ENCODE data around the gene IFT81. TPM values are rescaled to one million over a fixed set of nuclear protein-coding genes. Genes with fewer than 3 reads are reported as not detected.

The IFT81 gene
- total and polyA plus RNA-seq, 8 donors = 2.0 to 50.2 (median 6.9) TPM

GRCh38 chr12:110193196-110193595 lies 69.0 kb downstream of the IFT81 start:
- Histone ChIP-seq H3K36me3 (peaks cover 0 to 60% (median 30%) of the 10 kb centered on the region in 4 donors), H3K9me3 (no peaks in the 10 kb centered on the region), H3K27me3 (no peaks in the 10 kb centered on the region), H3K4me1 (no peaks in the 10 kb centered on the region), H3K27ac (no peak overlapping the region), H3K4me3 (no peak overlapping the region)
- no peak for DNase-seq
- 56 to 83% (median 73%) methylated on average over 1 of the region's 1 CpG for WGBS, 5 donors
- TF ChIP-seq POLR2A (IDR thresholded peaks at IDR 0.05) (no peak), POLR2AphosphoS5 (IDR thresholded peaks at IDR 0.05) (no peak), EP300 (IDR thresholded peaks at IDR 0.05) (no peak), CTCF (IDR thresholded peaks at IDR 0.05) (no peak)
- intact Hi-C loops (cut with DNase I; ENCODE audit: low total_unique reads) = no loop called here

GRCh38 chr12:110197003-110197402 lies 72.8 kb downstream of the IFT81 start:
- Histone ChIP-seq H3K4me3 (no peak overlapping the region), H3K27ac (no peak overlapping the region), H3K27me3 (no peaks in the 10 kb centered on the region), H3K4me1 (peaks cover 0 to 5% (median 0%) of the 10 kb centered on the region in 4 donors), H3K9me3 (no peaks in the 10 kb centered on the region), H3K36me3 (peaks cover 0 to 65% (median 23%) of the 10 kb centered on the region in 4 donors)
- DNase-seq = no peak
- intact Hi-C loops (cut with DNase I; ENCODE audit: low total_unique reads) = no loop called here
- WGBS, 5 donors = 84 to 91% (median 89%) methylated on average over 2 of the region's 2 CpGs
- TF ChIP-seq CTCF (IDR thresholded peaks at IDR 0.05) (no peak), POLR2AphosphoS5 (IDR thresholded peaks at IDR 0.05) (no peak), EP300 (IDR thresholded peaks at IDR 0.05) (no peak), POLR2A (IDR thresholded peaks at IDR 0.05) (no peak)

- no peaks in the 10 kb centered on the region for H3K27me3 ChIP-seq
Observed at GRCh38 chr12:110198386-110198785, 74.2 kb downstream of the IFT81 start.

GRCh38 chr12:110199339-110200123 lies 75.4 kb downstream of the IFT81 start:
- H3K9me3 ChIP-seq = no peaks in the 10 kb centered on the region
- H3K36me3 ChIP-seq = peaks cover 6 to 53% (median 18%) of the 10 kb centered on the region in 4 donors
- intact Hi-C loops (cut with DNase I; ENCODE audit: low total_unique reads) = no loop called here
- H3K27ac ChIP-seq = no peak overlapping the region
- no peak overlapping the region for H3K4me3 ChIP-seq
- H3K4me1 ChIP-seq = peaks cover 0 to 5% (median 0%) of the 10 kb centered on the region in 4 donors
- no peaks in the 10 kb centered on the region for H3K27me3 ChIP-seq
- WGBS, 5 donors = 37 to 54% (median 42%) methylated on average over 6 of the region's 6 CpGs
- TF ChIP-seq CTCF (IDR thresholded peaks at IDR 0.05) (no peak), EP300 (IDR thresholded peaks at IDR 0.05) (no peak), POLR2AphosphoS5 (IDR thresholded peaks at IDR 0.05) (no peak), POLR2A (IDR thresholded peaks at IDR 0.05) (no peak)
- peak in 1 of 2 donors; percentile 58 for DNase-seq

More at GRCh38 chr12:110198386-110198785, 74.2 kb downstream of the IFT81 start:
- 97 to 100% (median 98%) methylated on average over 1 of the region's 1 CpG for WGBS, 5 donors
- no peak overlapping the region for H3K27ac ChIP-seq
- peaks cover 0 to 53% (median 11%) of the 10 kb centered on the region in 4 donors for H3K36me3 ChIP-seq
- H3K9me3 ChIP-seq = no peaks in the 10 kb centered on the region
- H3K4me1 ChIP-seq = peaks cover 0 to 5% (median 0%) of the 10 kb centered on the region in 4 donors
- intact Hi-C loops (cut with DNase I; ENCODE audit: low total_unique reads) = no loop called here
- TF ChIP-seq POLR2A (IDR thresholded peaks at IDR 0.05) (no peak), CTCF (IDR thresholded peaks at IDR 0.05) (no peak), EP300 (IDR thresholded peaks at IDR 0.05) (no peak), POLR2AphosphoS5 (IDR thresholded peaks at IDR 0.05) (no peak)
- H3K4me3 ChIP-seq = no peak overlapping the region
- DNase-seq = no peak

Data from stomach (tissue), 9 donors.